Upper lobe of left lung (tissue), 6 donors: ENCODE results near the gene EXOC6B. TPM values are rescaled to one million over a fixed set of nuclear protein-coding genes. Genes with fewer than 3 reads are reported as not detected.

ENCODE experiments used
- ATAC-seq, 2 donors: fragments of 200-7000 bp; cut with Tn5 transposase; one replicate each; pipeline ENCODE4 v1.9.1; 2022; ENCODE audit warnings: mild to moderate bottlenecking in 2 of 2, moderate library complexity in 2 of 2; ENCODE audit not compliant: low FRiP score in 2 of 2
- DNase-seq, 2 donors: peaks; one replicate each; pipeline ENCODE4 v3.0.0-alpha.2; 2019 to 2020
- H3K27ac ChIP-seq, 4 donors: fragments of 200-600 bp; sonication (generic); one replicate each; pipeline ENCODE4 v1.5.1; 2016 to 2019
- H3K27me3 ChIP-seq, 4 donors: fragments of 200-600 bp; sonication (generic); one replicate each; pipeline ENCODE4 v1.5.1; 2017 to 2019
- H3K36me3 ChIP-seq, 4 donors: fragments of 200-600 bp; sonication (generic); one replicate each; pipeline ENCODE4 v1.5.1; 2016 to 2019
- H3K4me1 ChIP-seq, 4 donors: fragments of 200-600 bp; sonication (generic); one replicate each; pipeline ENCODE4 v1.5.1; 2018 to 2019
- H3K4me3 ChIP-seq, 4 donors: fragments of 200-600 bp; sonication (generic); one replicate each; pipeline ENCODE4 v1.5.1; 2017 to 2019; ENCODE audit warnings: mild to moderate bottlenecking in 2 of 4, moderate library complexity in 1 of 4
- H3K9me3 ChIP-seq, 4 donors: fragments of 200-600 bp; sonication (generic); one replicate each; pipeline ENCODE4 v1.5.1; 2018 to 2019
- CTCF ChIP-seq, 6 experiments: fragments of 450-650 bp in 4 of 6; fragments of 200-600 bp in 2 of 6; sonication (generic) in 2 of 6; IDR thresholded peaks; one replicate each; pipeline ENCODE4 v1.5.1; 2016 to 2019; ENCODE audit warnings: antibody characterized with exemption in 6 of 6
- EP300 ChIP-seq, 4 donors: sonication (generic); formaldehyde crosslinking; IDR thresholded peaks; one replicate each; pipeline ENCODE4 v1.5.1; 2017; ENCODE audit warnings: antibody characterized with exemption in 4 of 4, control low read depth in 2 of 4
- POLR2A ChIP-seq, 4 donors: fragments of 450-650 bp; IDR thresholded peaks; one replicate each; pipeline ENCODE4 v1.5.1; 2016 to 2017; ENCODE audit warnings: antibody characterized with exemption in 4 of 4, mild to moderate bottlenecking in 2 of 4
- POLR2AphosphoS5 ChIP-seq, 2 donors: sonication (generic); formaldehyde crosslinking; IDR thresholded peaks; one replicate each; pipeline ENCODE4 v1.5.1; 2017; ENCODE audit warnings: antibody characterized with exemption in 2 of 2
- WGBS, 2 donors: methylation state at CpG; one replicate each; pipeline ENCODE4 v1.1.5; 2017 to 2018; 5-methylcytosine and 5-hydroxymethylcytosine counted together
- total RNA-seq, 6 donors: library from RNA; depleted of rRNA in 4 of 6; stranded (reverse); fragments of >200 nt in 4 of 6; gene quantifications; one replicate each; pipeline versions ENCODE4 v1.1.0 to v1.2.1, GENCODE V29; 2016 to 2021
- donor health status: DM: no; HTN: no; CAD: no; lungs with moderate emphysema.
- donor health status: DM: no; HTN: yes; CAD: no; lungs with severe emphysema.

Gene EXOC6B
- total RNA-seq, 6 donors from 2014 or later = 11.0 to 56.6 (median 24.0) TPM

- Histone ChIP-seq H3K9me3 (no peaks in the 10 kb centered on the region), H3K36me3 (no peaks in the 10 kb centered on the region), H3K4me1 (no peaks in the 10 kb centered on the region), H3K27ac (no peak overlapping the region), H3K27me3 (no peaks in the 10 kb centered on the region), H3K4me3 (no peak overlapping the region)
- TF ChIP-seq CTCF (IDR thresholded peaks at IDR 0.05) = no peak
- TF ChIP-seq POLR2AphosphoS5 (IDR thresholded peaks at IDR 0.05) = no peak
- TF ChIP-seq EP300 (IDR thresholded peaks at IDR 0.05) = no peak
- no peak for TF ChIP-seq POLR2A (IDR thresholded peaks at IDR 0.05)
- no peak for DNase-seq
- no peak for ATAC-seq
- WGBS, 2 donors = 90 to 95% methylated on average over 1 of the region's 1 CpG
These were observed 464.8 kb downstream of the EXOC6B start for GRCh38 chr2:72361042-72361441.

- TF ChIP-seq CTCF (IDR thresholded peaks at IDR 0.05) = no peak
- no peak for TF ChIP-seq POLR2AphosphoS5 (IDR thresholded peaks at IDR 0.05)
- no peak for TF ChIP-seq EP300 (IDR thresholded peaks at IDR 0.05)
- no peak for TF ChIP-seq POLR2A (IDR thresholded peaks at IDR 0.05)
- Histone ChIP-seq H3K27me3 (no peaks in the 10 kb centered on the region), H3K9me3 (no peaks in the 10 kb centered on the region), H3K27ac (no peak overlapping the region), H3K4me3 (no peak overlapping the region), H3K36me3 (no peaks in the 10 kb centered on the region), H3K4me1 (no peaks in the 10 kb centered on the region)
- whole genome bisulfite sequencing, 2 donors = 83% methylated on average over 2 of the region's 2 CpGs
- ATAC-seq (no peak), DNase-seq (no peak)
These were observed 475.0 kb downstream of the EXOC6B start for GRCh38 chr2:72350852-72351251.

- WGBS, 2 donors = 61 to 70% methylated on average over 3 of the region's 3 CpGs
- Histone ChIP-seq H3K27ac (no peak overlapping the region), H3K36me3 (no peaks in the 10 kb centered on the region), H3K9me3 (no peaks in the 10 kb centered on the region), H3K4me1 (no peaks in the 10 kb centered on the region), H3K4me3 (no peak overlapping the region), H3K27me3 (no peaks in the 10 kb centered on the region)
- DNase-seq (no peak), ATAC-seq (no peak)
- no peak for TF ChIP-seq POLR2A (IDR thresholded peaks at IDR 0.05)
- no peak for TF ChIP-seq EP300 (IDR thresholded peaks at IDR 0.05)
- no peak for TF ChIP-seq CTCF (IDR thresholded peaks at IDR 0.05)
- no peak for TF ChIP-seq POLR2AphosphoS5 (IDR thresholded peaks at IDR 0.05)
These were observed 476.8 kb downstream of the EXOC6B start for GRCh38 chr2:72349016-72349415.

- Histone ChIP-seq H3K4me3 (no peak overlapping the region), H3K27ac (no peak overlapping the region), H3K9me3 (no peaks in the 10 kb centered on the region), H3K4me1 (no peaks in the 10 kb centered on the region), H3K27me3 (no peaks in the 10 kb centered on the region), H3K36me3 (no peaks in the 10 kb centered on the region)
- no peak for TF ChIP-seq CTCF (IDR thresholded peaks at IDR 0.05)
- TF ChIP-seq POLR2A (IDR thresholded peaks at IDR 0.05) = no peak
- TF ChIP-seq POLR2AphosphoS5 (IDR thresholded peaks at IDR 0.05) = no peak
- TF ChIP-seq EP300 (IDR thresholded peaks at IDR 0.05) = no peak
- ATAC-seq (no peak), DNase-seq (no peak)
- WGBS, 2 donors = 92% methylated on average over 1 of the region's 1 CpG
These were observed 478.8 kb downstream of the EXOC6B start for GRCh38 chr2:72347081-72347480.

GRCh38 chr2:72341639-72342038, 484.2 kb downstream of the EXOC6B start:
- no peak for ATAC-seq
- Histone ChIP-seq H3K4me3 (no peak overlapping the region), H3K27me3 (no peaks in the 10 kb centered on the region), H3K4me1 (no peaks in the 10 kb centered on the region), H3K27ac (no peak overlapping the region), H3K9me3 (no peaks in the 10 kb centered on the region), H3K36me3 (no peaks in the 10 kb centered on the region)
- TF ChIP-seq POLR2AphosphoS5 (IDR thresholded peaks at IDR 0.05) (no peak), POLR2A (IDR thresholded peaks at IDR 0.05) (no peak), CTCF (IDR thresholded peaks at IDR 0.05) (no peak), EP300 (IDR thresholded peaks at IDR 0.05) (no peak)
- WGBS, 2 donors = 94 to 100% methylated on average over 1 of the region's 1 CpG
- DNase-seq = no peak
